K562 (cell line): ENCODE data around the gene SLAMF6. TPM values are rescaled to one million over a fixed set of nuclear protein-coding genes. Genes with fewer than 3 reads are reported as not detected.
A peak's percentile ranks its signal among the peaks of the same experiment; 100 is the strongest.

Experiments used
- AFF4 ChIP-seq: sonication (generic); formaldehyde crosslinking; IDR thresholded peaks from 2 replicates; pipeline ENCODE4 v1.8.0; 2023; ENCODE audit warnings: mild to moderate bottlenecking, missing genetic modification reagents
- ARHGAP35 ChIP-seq: fragments of 450-650 bp; IDR thresholded peaks from 2 replicates; pipeline ENCODE4 v1.6.1; 2018; ENCODE audit not compliant: partially characterized antibody
- BHLHE40 ChIP-seq: IDR thresholded peaks from 2 replicates; pipeline ENCODE4 v1.6.1; 2011; ENCODE audit warnings: low read length, improper control_type of control experiment
- CHAMP1 ChIP-seq: fragments of 450-650 bp; IDR thresholded peaks from 2 replicates; pipeline ENCODE4 v1.6.1; 2016; ENCODE audit warnings: mild to moderate bottlenecking
- EGR1 ChIP-seq: fragments of 450-650 bp; conservative IDR thresholded peaks from 2 replicates; pipeline ENCODE4 v1.6.1; 2017; ENCODE audit warnings: mild to moderate bottlenecking
- ETV6 ChIP-seq, 3 experiments: fragments of 150-350 bp in 1 of 3; sonication (generic) in 1 of 3; formaldehyde crosslinking in 1 of 3; IDR thresholded peaks; 2 replicates each; pipeline versions ENCODE4 v1.6.1 to v1.8.0; 2014 to 2022; ENCODE audit warnings: borderline replicate concordance in 2 of 3, low read depth in 2 of 3, antibody characterized with exemption in 1 of 3, low read length in 1 of 3, mild to moderate bottlenecking in 1 of 3, missing genetic modification reagents in 1 of 3
- HDGF ChIP-seq: fragments of 450-650 bp; IDR thresholded peaks from 2 replicates; pipeline ENCODE4 v1.6.1; 2016
- HMG20A ChIP-seq: fragments of 450-650 bp; formaldehyde crosslinking; conservative IDR thresholded peaks from 2 replicates; pipeline ENCODE4 v1.4.0; 2020; ENCODE audit warnings: mild to moderate bottlenecking, mixed read lengths
- ILK ChIP-seq: fragments of 450-650 bp; IDR thresholded peaks from 2 replicates; pipeline ENCODE4 v1.6.1; 2016; ENCODE audit warnings: missing genetic modification characterization, low read depth, mild to moderate bottlenecking, missing compliant biosample characterization, moderate library complexity, borderline replicate concordance
- LEF1 ChIP-seq: fragments of 450-650 bp; IDR thresholded peaks from 2 replicates; pipeline ENCODE4 v1.6.1; 2016; ENCODE audit warnings: mild to moderate bottlenecking
- MAFF ChIP-seq: IDR thresholded peaks from 2 replicates; pipeline ENCODE4 v1.6.1; 2012; ENCODE audit warnings: low read length, improper control_type of control experiment
- NR3C1 ChIP-seq: sonication (generic); formaldehyde crosslinking; IDR thresholded peaks from 2 replicates; pipeline ENCODE4 v1.8.1; 2022; ENCODE audit warnings: missing genetic modification reagents
- PHB ChIP-seq: fragments of 250-450 bp; sonication (Bioruptor Pico); IDR thresholded peaks from 2 replicates; pipeline ENCODE4 v1.5.0; 2021
- PHF21A ChIP-seq: fragments of 450-650 bp; IDR thresholded peaks from 2 replicates; pipeline ENCODE4 v1.6.1; 2017; ENCODE audit warnings: low read depth, borderline replicate concordance
- TAF15 ChIP-seq: fragments of 200-400 bp; formaldehyde crosslinking; IDR thresholded peaks from 2 replicates; pipeline ENCODE4 v1.6.1; 2017; ENCODE audit warnings: mild to moderate bottlenecking, low read depth, low read length, moderate library complexity
- ZNF253 ChIP-seq: fragments of 250-450 bp; sonication (Bioruptor Pico); conservative IDR thresholded peaks from 2 replicates; pipeline ENCODE4 v1.6.1; 2021; ENCODE audit warnings: mild to moderate bottlenecking
- ZNF583 ChIP-seq: fragments of 250-450 bp; sonication (Bioruptor Pico); IDR thresholded peaks from 2 replicates; pipeline ENCODE4 v1.4.0; 2020
- polyA plus RNA-seq, 8 experiments: library from polyadenylated mRNA; depleted of rRNA in 4 of 8; stranded (reverse) in 5 of 8; unstranded in 3 of 8; fragments of >200 nt; fragmentation: Nextera tagmentation in 2 of 8; fragmentation: Illumina TruSeq in 1 of 8; extraction: Ambion mirVana in 2 of 8; extraction: Trizol in 1 of 8; gene quantifications; 2 replicates each; pipeline versions ENCODE4 v1.2.1 to v1.2.3, GENCODE V29; 2011 to 2014; ENCODE audit warnings: inconsistent platforms in 1 of 8, missing spikeins in 1 of 8
- total RNA-seq, 7 experiments: library from RNA; depleted of rRNA in 6 of 7; stranded (reverse); fragments of >200 nt in 6 of 7; fragmentation: Illumina TruSeq in 2 of 7; extraction: Trizol in 2 of 7; gene quantifications; 2 replicates each; pipeline versions ENCODE4 v1.2.1 to v1.2.3, GENCODE V29; 2011 to 2021; ENCODE audit warnings: low replicate concordance in 1 of 7
- TF ChIP-seq, protein P1 (sequence below): fragments of 450-650 bp; IDR thresholded peaks from 2 replicates; pipeline ENCODE4 v1.6.1; 2016
- TF ChIP-seq, protein P2 (sequence below): fragments of 250-450 bp; sonication (Bioruptor Pico); IDR thresholded peaks from 2 replicates; pipeline ENCODE4 v1.5.0; 2020; ENCODE audit warnings: mild to moderate bottlenecking, borderline replicate concordance

Gene SLAMF6
- total and polyA plus RNA-seq, 9 of the 15 experiments (the other 6 are each of a cell fraction or from before 2014, with no cell fraction given), result 0.56 to 4.8 (median 1.1) TPM

GRCh38 chr1:160548960-160549664, 26.1 kb upstream of the SLAMF6 start (continued):
- TF ChIP-seq ARHGAP35 (no peak), ILK (peak; percentile 15; the same call in 1 of the 2 replicates), NR3C1 (CRISPR knock-in tag) (no peak), PHF21A (no peak), MAFF (no peak), TAF15 (no peak), BHLHE40 (no peak), EGR1 (no peak), PHB (CRISPR knock-in tag) (no peak), ZNF253 (CRISPR knock-in tag) (no peak), HMG20A (CRISPR knock-in tag) (no peak), HDGF (no peak), ZNF583 (peak; percentile 54; the same call in 1 of the 2 replicates), CHAMP1 (peak; percentile 73), ETV6 (IDR thresholded peaks at IDR 0.05; ENCODE audit: borderline replicate concordance in 1 of 2, low read depth in 2 of 2, low read length in 1 of 2) (no peak), ETV6 (CRISPR knock-in tag; IDR thresholded peaks at IDR 0.05; ENCODE audit: borderline replicate concordance) (no peak), AFF4 (CRISPR knock-in tag) (no peak), LEF1 (peak; percentile 56; the same call in 1 of the 2 replicates)
- TF ChIP-seq, protein P1, sequence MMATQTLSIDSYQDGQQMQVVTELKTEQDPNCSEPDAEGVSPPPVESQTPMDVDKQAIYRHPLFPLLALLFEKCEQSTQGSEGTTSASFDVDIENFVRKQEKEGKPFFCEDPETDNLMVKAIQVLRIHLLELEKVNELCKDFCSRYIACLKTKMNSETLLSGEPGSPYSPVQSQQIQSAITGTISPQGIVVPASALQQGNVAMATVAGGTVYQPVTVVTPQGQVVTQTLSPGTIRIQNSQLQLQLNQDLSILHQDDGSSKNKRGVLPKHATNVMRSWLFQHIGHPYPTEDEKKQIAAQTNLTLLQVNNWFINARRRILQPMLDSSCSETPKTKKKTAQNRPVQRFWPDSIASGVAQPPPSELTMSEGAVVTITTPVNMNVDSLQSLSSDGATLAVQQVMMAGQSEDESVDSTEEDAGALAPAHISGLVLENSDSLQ, result peak; percentile 41; the same call in 1 of the 2 replicates
- TF ChIP-seq, protein P2, sequence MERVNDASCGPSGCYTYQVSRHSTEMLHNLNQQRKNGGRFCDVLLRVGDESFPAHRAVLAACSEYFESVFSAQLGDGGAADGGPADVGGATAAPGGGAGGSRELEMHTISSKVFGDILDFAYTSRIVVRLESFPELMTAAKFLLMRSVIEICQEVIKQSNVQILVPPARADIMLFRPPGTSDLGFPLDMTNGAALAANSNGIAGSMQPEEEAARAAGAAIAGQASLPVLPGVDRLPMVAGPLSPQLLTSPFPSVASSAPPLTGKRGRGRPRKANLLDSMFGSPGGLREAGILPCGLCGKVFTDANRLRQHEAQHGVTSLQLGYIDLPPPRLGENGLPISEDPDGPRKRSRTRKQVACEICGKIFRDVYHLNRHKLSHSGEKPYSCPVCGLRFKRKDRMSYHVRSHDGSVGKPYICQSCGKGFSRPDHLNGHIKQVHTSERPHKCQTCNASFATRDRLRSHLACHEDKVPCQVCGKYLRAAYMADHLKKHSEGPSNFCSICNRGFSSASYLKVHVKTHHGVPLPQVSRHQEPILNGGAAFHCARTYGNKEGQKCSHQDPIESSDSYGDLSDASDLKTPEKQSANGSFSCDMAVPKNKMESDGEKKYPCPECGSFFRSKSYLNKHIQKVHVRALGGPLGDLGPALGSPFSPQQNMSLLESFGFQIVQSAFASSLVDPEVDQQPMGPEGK (CRISPR knock-in tag), result peak; percentile 65; the same call in 1 of the 2 replicates
